K562 (cell line): ENCODE data around the gene MDH2. TPM values are rescaled to one million over a fixed set of nuclear protein-coding genes. Genes with fewer than 3 reads are reported as not detected.

Source experiments
- ATAC-seq: fragments of 200-7000 bp; cut with Tn5 transposase; 3 replicates; pipeline ENCODE4 v1.9.1; 2020; ENCODE audit warnings: moderate library complexity
- BruUV-seq: library from RNA; stranded (reverse); fragments of 400-500 nt; replicated peaks from 2 replicates; lab custom pipeline; 2021; lab: Mats Ljungman, UMichigan
- CTCF ChIA-PET: fragments of 300-600 bp; formaldehyde crosslinking; extraction: SDS; loops from one replicate; lab custom pipeline; 2021; ENCODE audit warnings: low intra/inter-chr PET ratio; lab: Yijun Ruan, JAX
- POLR2A ChIA-PET: fragments of 300-600, 350-650 bp; sonication (Branson Sonifier 250); formaldehyde crosslinking; extraction: SDS; loops from one replicate; lab custom pipeline; 2021; ENCODE audit warnings: antibody characterized with exemption, inconsistent platforms; lab: Yijun Ruan, JAX
- DNase-seq, 4 experiments: peaks; one replicate each; pipeline versions ENCODE4 v3.0.0 to v3.0.0-alpha.2; 2011 to 2018; ENCODE audit warnings: low spot score in 3 of 4, mixed read lengths in 3 of 4; ENCODE audit errors: extremely low read depth in 1 of 4
- FAIRE-seq: peaks from 2 replicates; lab custom pipeline; 2011; peaks lifted over from hg19 to GRCh38; lab: Jason Lieb, UNC
- H2AFZ ChIP-seq: 2 replicates; pipeline ENCODE4 v1.6.0; 2011; ENCODE audit warnings: low read depth, low read length, control low read depth, inconsistent platforms
- H3K27ac ChIP-seq: fragments of 200-600 bp; 3 replicates; pipeline ENCODE4 v1.8.0; 2011; ENCODE audit warnings: low read depth, mild to moderate bottlenecking, control low read depth, inconsistent platforms, low read length, moderate library complexity, mixed read lengths; ENCODE audit errors: extremely low read depth
- H3K27me3 ChIP-seq, 2 experiments: fragments of 300-600 bp in 1 of 2; 2 replicates in 1 of 2; 3 replicates in 1 of 2; pipeline versions ENCODE4 v1.6.0 to v1.8.0; 2011; ENCODE audit warnings: inconsistent platforms in 2 of 2, low read length in 2 of 2, mild to moderate bottlenecking in 1 of 2, mixed read lengths in 1 of 2, moderate library complexity in 1 of 2; ENCODE audit not compliant: control insufficient read depth in 2 of 2, insufficient read depth in 2 of 2
- H3K36me3 ChIP-seq: fragments of 300-600 bp; 3 replicates; pipeline ENCODE4 v1.8.0; 2011; ENCODE audit warnings: mild to moderate bottlenecking, low read length, inconsistent platforms; ENCODE audit not compliant: control insufficient read depth, insufficient read depth
- H3K4me1 ChIP-seq, 2 experiments: fragments of 200-600 bp in 1 of 2; replicated peaks in 1 of 2; 2 replicates in 1 of 2; 3 replicates in 1 of 2; pipeline versions ENCODE4 v1.5.1 to v1.8.0; 2011; ENCODE audit warnings: inconsistent platforms in 2 of 2, low read length in 2 of 2, mild to moderate bottlenecking in 1 of 2, mixed read lengths in 1 of 2, moderate library complexity in 1 of 2; ENCODE audit not compliant: control insufficient read depth in 2 of 2, insufficient read depth in 2 of 2
- H3K4me2 ChIP-seq: 2 replicates; pipeline ENCODE4 v1.6.1; 2011; ENCODE audit warnings: low read length, control low read depth, inconsistent platforms, mixed read lengths; ENCODE audit not compliant: insufficient read depth
- H3K4me3 ChIP-seq: fragments of 200-600 bp; sonication (generic), shearing (Covaris generic); 2 replicates; pipeline ENCODE4 v1.5.1; 2016; ENCODE audit warnings: control low read depth, inconsistent platforms
- H3K79me2 ChIP-seq: fragments of 200-600 bp; 3 replicates; pipeline ENCODE4 v1.8.0; 2011; ENCODE audit warnings: low read length, inconsistent platforms; ENCODE audit not compliant: control insufficient read depth, insufficient read depth
- H3K9ac ChIP-seq, 2 experiments: 2 replicates each; pipeline versions ENCODE4 v1.6.0 to v1.6.1; 2011; ENCODE audit warnings: low read depth in 2 of 2, low read length in 2 of 2, control low read depth in 1 of 2, inconsistent platforms in 1 of 2, mild to moderate bottlenecking in 1 of 2, mixed read lengths in 1 of 2; ENCODE audit not compliant: insufficient read depth in 1 of 2
- H3K9me1 ChIP-seq: one replicate; pipeline ENCODE4 v1.6.0; 2011; ENCODE audit warnings: inconsistent platforms, mild to moderate bottlenecking, low read length, moderate library complexity; ENCODE audit not compliant: control insufficient read depth, insufficient read depth
- H3K9me3 ChIP-seq: replicated peaks from 2 replicates; pipeline ENCODE4 v1.5.1; 2011; ENCODE audit warnings: low read depth, low read length, inconsistent platforms; ENCODE audit not compliant: control insufficient read depth, insufficient read depth
- H4K20me1 ChIP-seq: replicated peaks from 2 replicates; pipeline ENCODE4 v1.6.1; 2011; ENCODE audit warnings: low read length, inconsistent platforms, mixed read lengths; ENCODE audit not compliant: control insufficient read depth, insufficient read depth
- CBX3 ChIP-seq, 2 experiments: IDR thresholded peaks; 1 replicate in 1 of 2; 2 replicates in 1 of 2; pipeline ENCODE4 v1.6.1; 2012; ENCODE audit warnings: inconsistent platforms in 2 of 2, low read length in 2 of 2, borderline replicate concordance in 1 of 2, control low read depth in 1 of 2
- E2F8 ChIP-seq: fragments of 450-650 bp; IDR thresholded peaks from 2 replicates; pipeline ENCODE4 v1.7.1; 2018; ENCODE audit warnings: mild to moderate bottlenecking, low read depth; ENCODE audit not compliant: partially characterized antibody
- GTF3C2 ChIP-seq: IDR thresholded peaks from 3 replicates; pipeline ENCODE4 v1.6.1; 2011; ENCODE audit warnings: borderline replicate concordance, mild to moderate bottlenecking, moderate library complexity; ENCODE audit not compliant: insufficient read length; ENCODE audit errors: extremely low read depth
- MYBL2 ChIP-seq, 2 experiments: fragments of 450-650 bp in 1 of 2; sonication (generic) in 1 of 2; formaldehyde crosslinking in 1 of 2; IDR thresholded peaks; 2 replicates each; pipeline versions ENCODE4 v1.6.1 to v1.8.1; 2017 to 2022; ENCODE audit warnings: borderline replicate concordance in 1 of 2, inconsistent platforms in 1 of 2, low read depth in 1 of 2, mild to moderate bottlenecking in 1 of 2, missing genetic modification reagents in 1 of 2, moderate library complexity in 1 of 2
- POLR2B ChIP-seq: fragments of 450-650 bp; IDR thresholded peaks from 2 replicates; pipeline ENCODE4 v1.6.1; 2018; ENCODE audit warnings: low read depth; ENCODE audit not compliant: partially characterized antibody
- POLR3A ChIP-seq: IDR thresholded peaks from 2 replicates; pipeline ENCODE4 v1.6.1; 2011; ENCODE audit warnings: borderline replicate concordance, mild to moderate bottlenecking, moderate library complexity; ENCODE audit not compliant: insufficient read length, insufficient read depth; ENCODE audit errors: extremely low read depth
- PTBP1 ChIP-seq: fragments of 200-400 bp; formaldehyde crosslinking; IDR thresholded peaks from 2 replicates; pipeline ENCODE4 v1.6.1; 2017; ENCODE audit warnings: low read depth, low read length
- RCOR1 ChIP-seq, 2 experiments: IDR thresholded peaks; 2 replicates each; pipeline ENCODE4 v1.6.1; 2012; ENCODE audit warnings: low read depth in 2 of 2, low read length in 2 of 2, borderline replicate concordance in 1 of 2, improper control_type of control experiment in 1 of 2
- ZNF197 ChIP-seq: fragments of 200-800 bp; sonication (Bioruptor generic); IDR thresholded peaks from 2 replicates; pipeline ENCODE4 v1.6.1; 2016; ENCODE audit warnings: low read depth, missing genetic modification characterization, missing compliant biosample characterization
- ZNF324 ChIP-seq: fragments of 250-450 bp; sonication (Bioruptor Pico); IDR thresholded peaks from 2 replicates; pipeline ENCODE4 v1.4.0; 2020; ENCODE audit warnings: mild to moderate bottlenecking
- ZNF511 ChIP-seq: sonication (generic); formaldehyde crosslinking; IDR thresholded peaks from 2 replicates; pipeline ENCODE4 v1.8.0; 2022; ENCODE audit warnings: mild to moderate bottlenecking, missing genetic modification reagents
- WGBS: fragments of 100-300 bp; shearing (Covaris generic); methylation state at CpG from one replicate; pipeline ENCODE4 v1.1.6; 2016; ENCODE audit warnings: low coverage, mixed read lengths; ENCODE audit not compliant: insufficient coverage; ENCODE audit errors: missing lambda C conversion rate; 5-methylcytosine and 5-hydroxymethylcytosine counted together
- in situ Hi-C: fragments of 300-500 bp; cut with MboI; formaldehyde crosslinking; loops from 4 replicates; pipeline ENCODE4 v1.15.0; 2018; ENCODE audit warnings: inconsistent platforms, mixed read lengths
- intact Hi-C: fragments of 100-400 bp; cut with micrococcal nuclease; formaldehyde crosslinking; loops from 2 replicates; pipeline ENCODE4 v1.14.2; 2022
- polyA plus RNA-seq, 8 experiments: library from polyadenylated mRNA; depleted of rRNA in 4 of 8; stranded (reverse) in 5 of 8; unstranded in 3 of 8; fragments of >200 nt; fragmentation: Nextera tagmentation in 2 of 8; fragmentation: Illumina TruSeq in 1 of 8; extraction: Ambion mirVana in 2 of 8; extraction: Trizol in 1 of 8; gene quantifications; 2 replicates each; pipeline versions ENCODE4 v1.2.1 to v1.2.3, GENCODE V29; 2011 to 2014; ENCODE audit warnings: inconsistent platforms in 1 of 8, missing spikeins in 1 of 8
- total RNA-seq, 7 experiments: library from RNA; depleted of rRNA in 6 of 7; stranded (reverse); fragments of >200 nt in 6 of 7; fragmentation: Illumina TruSeq in 2 of 7; extraction: Trizol in 2 of 7; gene quantifications; 2 replicates each; pipeline versions ENCODE4 v1.2.1 to v1.2.3, GENCODE V29; 2011 to 2021; ENCODE audit warnings: low replicate concordance in 1 of 7

MDH2 gene
- total and polyA plus RNA-seq, 9 of the 15 experiments (the other 6 are each of a cell fraction or from before 2014, with no cell fraction given): 106 to 701 (median 242) TPM

GRCh38 chr7:76080204-76080603 is 32.3 kb downstream of the MDH2 start:
- H3K4me3 ChIP-seq: no peak overlapping the region
- peaks cover 0 to 8% of the 10 kb centered on the region in 2 experiments; a peak in 3 of 5 replicates for H3K4me1 ChIP-seq
- no peak overlapping the region for H3K27ac ChIP-seq
- BruUV-seq: no TSS peak
- ChIA-PET POLR2A (no interaction called here), CTCF (no interaction called here)
- TF ChIP-seq ZNF511 (CRISPR knock-in tag) (no peak), RCOR1 (IDR thresholded peaks at IDR 0.05; ENCODE audit: borderline replicate concordance in 1 of 2, low read depth in 2 of 2, low read length in 2 of 2) (no peak), POLR3A (no peak), POLR2B (no peak), ZNF324 (CRISPR knock-in tag) (no peak), E2F8 (no peak), CBX3 (IDR thresholded peaks at IDR 0.05; ENCODE audit: borderline replicate concordance in 1 of 2, low read length in 2 of 2) (no peak), GTF3C2 (no peak), ZNF197 (CRISPR knock-in tag) (no peak), PTBP1 (no peak), MYBL2 (IDR thresholded peaks at IDR 0.05; ENCODE audit: low read depth) (no peak), MYBL2 (CRISPR knock-in tag; IDR thresholded peaks at IDR 0.05; ENCODE audit: borderline replicate concordance) (no peak)
- no peaks in the 10 kb centered on the region for H3K9me1 ChIP-seq
- no peaks in the 10 kb centered on the region for H3K9me3 ChIP-seq
- FAIRE-seq (no peak), DNase-seq (no peak), ATAC-seq (peak; percentile 53)
- H3K27me3 ChIP-seq: peaks cover 9 to 15% of the 10 kb centered on the region in 2 experiments; a peak in 3 of 5 replicates
- in situ Hi-C loops (no loop called here), intact Hi-C loops (no loop called here)
- no peaks in the 10 kb centered on the region for H4K20me1 ChIP-seq
- H2AFZ ChIP-seq: no peak overlapping the region
- 12% methylated on average over 5 of the region's 5 CpGs for WGBS
- no peaks in the 10 kb centered on the region for H3K36me3 ChIP-seq
- H3K79me2 ChIP-seq: no peaks in the 10 kb centered on the region
- H3K4me2 ChIP-seq: no peak overlapping the region
- H3K9ac ChIP-seq: no peak overlapping the region
